ENCODE measurements around the gene NCOA7.
"Not testable (repeated sequence)": the region's sequence is repeated elsewhere in the genome, so short reads cannot be mapped to it uniquely, and the experiment has no call there.

The NCOA7 gene

DNA sequence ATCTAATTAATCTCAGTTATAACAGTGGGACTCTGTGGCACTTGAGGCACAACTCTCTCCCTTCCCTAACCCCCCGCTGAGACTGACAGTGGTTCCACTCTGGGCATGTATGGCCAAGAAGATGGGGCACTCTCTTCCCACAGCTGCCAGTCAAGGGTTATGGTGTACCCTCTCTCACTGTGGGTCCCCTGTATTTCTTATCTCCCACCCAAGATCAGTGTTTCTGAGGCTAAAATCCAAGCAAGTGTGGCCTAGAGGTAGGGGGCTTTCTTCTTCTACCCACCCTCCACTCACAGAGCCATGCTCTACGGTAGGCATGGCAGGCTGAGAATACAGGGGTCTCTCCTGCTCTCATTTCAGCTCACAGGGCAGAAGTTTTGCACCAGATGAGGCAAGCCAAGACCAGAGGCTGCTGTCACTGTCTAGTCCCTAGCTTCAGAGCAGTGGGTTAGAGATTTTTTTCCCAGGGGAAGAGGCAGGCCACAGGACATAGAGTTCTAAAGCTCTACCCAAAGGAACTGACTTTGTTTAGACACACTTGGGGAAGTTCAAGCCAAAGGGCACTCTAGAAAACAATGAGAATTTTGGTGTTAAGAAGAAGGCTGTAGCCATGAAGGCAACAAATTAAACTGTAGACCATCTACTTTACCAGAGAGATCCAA, 134.1 kb downstream of the NCOA7 start:
- H3K4me1 Mint-ChIP-seq, result peaks cover 17% of the 10 kb centered on the region
- H3K36me3 Mint-ChIP-seq (ENCODE audit: low read depth), result peaks cover 64% of the 10 kb centered on the region
- H3K27me3 Mint-ChIP-seq, result no peaks in the 10 kb centered on the region
- no peak overlapping the region for H3K4me3 Mint-ChIP-seq
- ATAC-seq (no peak), DNase-seq (no peak)
- H3K9me3 Mint-ChIP-seq, result no peaks in the 10 kb centered on the region
- peak overlapping the region; percentile 53 for H3K27ac Mint-ChIP-seq

DNA sequence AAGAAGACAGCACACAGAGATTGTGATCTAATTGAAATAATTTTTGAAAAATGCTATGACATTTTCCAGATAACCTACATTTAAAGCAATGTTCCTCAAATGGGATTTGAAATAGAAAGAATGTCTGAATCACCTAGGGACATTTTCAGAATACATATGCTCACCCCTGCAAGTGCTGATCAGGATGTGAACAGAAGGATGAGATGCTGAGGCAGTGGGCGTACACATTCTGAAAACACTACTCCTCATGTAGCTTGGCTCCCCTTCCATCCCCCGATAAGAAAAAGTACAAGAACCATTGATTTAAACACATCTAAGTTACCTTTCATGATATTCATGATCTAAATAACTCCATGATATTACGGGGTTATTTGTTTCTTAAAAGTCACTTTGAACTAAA, 136.0 kb downstream of the NCOA7 start:
- DNase-seq, result no peak
- Mint-ChIP-seq H3K27ac (no peak overlapping the region), H3K36me3 (ENCODE audit: low read depth) (peaks cover 67% of the 10 kb centered on the region), H3K27me3 (no peaks in the 10 kb centered on the region), H3K9me3 (peaks cover 7% of the 10 kb centered on the region), H3K4me1 (peaks cover 19% of the 10 kb centered on the region), H3K4me3 (no peak overlapping the region)
- ATAC-seq, result no peak

DNA sequence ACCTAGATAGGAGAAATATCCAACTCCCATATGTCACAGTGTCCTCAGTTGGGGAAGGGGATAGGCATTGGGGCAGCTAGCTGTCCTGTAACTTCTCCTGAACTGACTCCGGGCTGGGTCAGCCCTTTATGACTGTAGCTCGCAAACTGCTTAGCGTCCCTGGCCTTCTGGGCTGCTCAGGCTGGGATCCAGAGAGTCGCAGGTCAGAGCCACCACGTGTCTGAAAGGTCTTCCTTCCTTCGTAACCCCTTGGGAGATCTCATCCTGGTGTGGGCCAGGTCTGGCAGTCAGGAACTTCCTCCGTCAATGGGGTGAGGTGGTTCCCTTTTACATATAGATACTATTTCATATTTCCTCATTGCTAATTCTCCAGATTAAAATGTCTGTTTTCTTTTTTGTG, 137.0 kb downstream of the NCOA7 start:
- H3K27me3 Mint-ChIP-seq, result no peaks in the 10 kb centered on the region

DNA sequence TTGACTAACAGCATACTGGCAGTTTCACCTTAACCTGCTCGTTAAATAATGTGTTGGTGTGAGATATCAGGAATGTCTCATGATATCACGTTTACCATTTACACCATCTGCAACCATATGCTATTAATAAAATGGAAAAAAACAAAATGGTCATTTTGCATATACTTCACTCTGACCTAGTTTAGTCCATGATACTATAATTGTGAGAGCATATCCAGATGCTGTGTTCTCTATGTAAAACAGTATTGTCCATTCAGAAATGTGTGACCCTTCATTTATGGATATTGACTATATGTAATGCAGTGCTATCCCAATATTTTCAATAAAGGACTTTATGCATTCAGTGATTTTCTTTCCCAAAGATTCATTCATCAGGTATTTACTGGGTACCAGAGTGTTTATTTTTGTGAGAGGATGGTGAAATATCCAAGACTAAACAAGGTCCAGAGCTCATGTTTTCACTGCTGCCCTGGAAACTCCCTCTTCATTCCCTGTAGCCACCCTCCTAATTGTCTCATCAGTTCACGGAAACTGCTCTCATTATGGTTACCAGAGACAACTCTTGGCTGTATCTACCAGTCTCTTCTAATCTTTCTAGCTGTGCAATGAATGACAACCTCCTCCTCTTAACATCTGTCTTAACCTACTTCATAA, 140.1 kb downstream of the NCOA7 start:
- Mint-ChIP-seq H3K27ac (peak overlapping the region; percentile 72), H3K9me3 (peaks cover 10% of the 10 kb centered on the region), H3K4me3 (no peak overlapping the region), H3K4me1 (peaks cover 19% of the 10 kb centered on the region), H3K27me3 (no peaks in the 10 kb centered on the region), H3K36me3 (ENCODE audit: low read depth) (peaks cover 39% of the 10 kb centered on the region)
- ATAC-seq (no peak), DNase-seq (no peak)

More for the DNA sequence above, 137.0 kb downstream of the NCOA7 start:
- Mint-ChIP-seq H3K27ac (no peak overlapping the region), H3K9me3 (peaks cover 10% of the 10 kb centered on the region), H3K36me3 (ENCODE audit: low read depth) (peaks cover 63% of the 10 kb centered on the region), H3K4me3 (no peak overlapping the region), H3K4me1 (peaks cover 27% of the 10 kb centered on the region)
- DNase-seq, result no peak
- no peak for ATAC-seq

DNA sequence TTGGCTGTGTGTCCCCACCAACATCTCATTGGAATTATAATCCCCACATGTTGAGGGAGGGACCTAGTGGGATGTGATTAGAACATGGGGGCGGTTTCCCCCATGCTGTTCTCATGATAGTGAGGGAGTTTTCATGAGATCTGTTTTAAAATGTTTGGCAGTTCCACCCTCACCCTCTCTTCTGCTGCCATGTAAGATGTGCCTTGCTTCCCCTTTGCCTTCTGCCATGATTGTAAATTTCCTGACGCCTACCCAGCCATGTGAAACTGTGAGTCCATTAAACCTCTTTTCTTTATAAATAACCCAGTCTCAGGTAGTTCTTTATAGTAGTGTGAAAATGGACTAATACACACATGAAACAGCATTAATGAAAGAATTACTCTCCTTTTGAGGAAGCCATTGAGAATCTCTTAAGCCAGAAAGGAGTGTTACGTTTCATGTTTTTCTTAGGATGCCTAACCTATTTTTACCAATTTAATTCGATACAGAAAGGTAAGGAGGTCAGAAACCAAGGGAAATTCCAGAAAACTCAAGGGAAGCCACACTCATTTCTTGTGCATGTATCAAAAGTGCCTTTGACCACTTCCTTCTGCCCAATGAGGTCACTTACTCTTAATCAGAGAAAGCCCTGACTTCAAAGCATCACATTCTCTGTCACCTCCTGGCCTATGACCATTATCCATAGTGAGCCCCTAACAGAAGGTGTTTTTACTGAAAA, 141.1 kb downstream of the NCOA7 start:
- peak; percentile 73 for ATAC-seq
- no peak for DNase-seq
- no peak overlapping the region for H3K4me3 Mint-ChIP-seq
- H3K27ac Mint-ChIP-seq, result peak overlapping the region; percentile 72
- peaks cover 10% of the 10 kb centered on the region for H3K9me3 Mint-ChIP-seq
- H3K36me3 Mint-ChIP-seq (ENCODE audit: low read depth), result peaks cover 36% of the 10 kb centered on the region
- H3K4me1 Mint-ChIP-seq, result peaks cover 16% of the 10 kb centered on the region
- H3K27me3 Mint-ChIP-seq, result no peaks in the 10 kb centered on the region

DNA sequence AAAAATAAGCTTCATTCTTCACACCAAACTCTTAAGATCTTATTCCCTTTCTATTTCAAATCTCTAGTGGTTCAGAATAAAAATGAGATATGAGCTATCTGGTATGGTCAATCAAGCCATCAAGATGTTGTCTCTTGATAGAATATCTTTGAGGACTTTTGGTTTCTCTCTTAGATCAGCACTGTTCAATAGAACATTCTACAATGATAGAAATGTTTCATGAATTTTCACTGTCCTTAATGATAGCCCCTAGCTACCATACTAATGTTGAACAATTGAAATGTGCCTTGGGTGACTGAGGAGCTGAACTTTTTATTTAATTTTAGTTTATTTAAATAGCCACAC, 141.7 kb downstream of the NCOA7 start:
- Mint-ChIP-seq H3K4me1 (peaks cover 16% of the 10 kb centered on the region), H3K9me3 (peaks cover 10% of the 10 kb centered on the region), H3K27ac (peak overlapping the region; percentile 40), H3K27me3 (no peaks in the 10 kb centered on the region), H3K36me3 (ENCODE audit: low read depth) (peaks cover 33% of the 10 kb centered on the region), H3K4me3 (no peak overlapping the region)
- DNase-seq (no peak), ATAC-seq (no peak)

DNA sequence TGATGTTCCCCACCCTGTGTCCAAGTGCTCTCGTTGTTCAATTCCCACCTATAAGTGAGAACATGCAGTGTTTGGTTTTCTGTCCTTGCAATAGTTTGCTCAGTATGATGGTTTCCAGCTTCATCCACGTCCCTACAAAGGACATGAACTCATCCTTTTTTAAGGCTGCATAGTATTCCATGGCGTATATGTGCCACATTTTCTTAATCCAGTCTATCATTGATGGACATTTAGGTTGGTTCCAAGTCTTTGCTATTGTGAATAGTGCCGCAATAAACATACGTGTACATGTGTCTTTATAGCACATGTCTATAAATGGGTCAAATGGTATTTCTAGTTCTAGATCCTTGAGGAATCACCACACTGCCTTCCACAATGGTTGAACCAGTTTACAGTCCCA, 144.8 kb downstream of the NCOA7 start:
- not testable (repeated sequence) for H3K4me3 Mint-ChIP-seq, H3K27me3 Mint-ChIP-seq, H3K27ac Mint-ChIP-seq, ATAC-seq, H3K9me3 Mint-ChIP-seq, DNase-seq
- Mint-ChIP-seq H3K4me1 (peaks cover 16% of the 10 kb centered on the region), H3K36me3 (ENCODE audit: low read depth) (peaks cover 17% of the 10 kb centered on the region)

DNA sequence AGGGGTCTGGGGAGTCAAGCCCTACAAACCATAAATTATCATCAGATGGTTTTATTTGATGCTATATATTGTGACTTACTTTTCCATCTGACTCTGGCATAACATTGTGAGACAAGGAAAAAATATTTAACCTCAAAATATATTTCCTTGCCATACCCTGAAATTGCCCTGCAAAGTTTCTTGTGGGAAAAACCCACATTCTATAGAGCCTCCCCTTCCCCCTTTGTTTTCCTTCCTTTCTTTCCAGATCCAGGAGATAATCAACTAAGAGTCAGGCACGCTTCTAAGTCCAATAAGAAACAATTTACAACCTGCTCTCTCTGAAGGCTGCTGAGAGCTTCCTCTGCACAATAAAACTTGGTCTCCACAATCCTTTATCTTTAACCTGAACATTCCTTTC, 148.3 kb downstream of the NCOA7 start:
- H3K4me1 Mint-ChIP-seq, result peaks cover 6% of the 10 kb centered on the region
- ATAC-seq (no peak), DNase-seq (no peak)
- H3K27ac Mint-ChIP-seq, result no peak overlapping the region
- no peaks in the 10 kb centered on the region for H3K36me3 Mint-ChIP-seq (ENCODE audit: low read depth)
- no peaks in the 10 kb centered on the region for H3K9me3 Mint-ChIP-seq
- no peak overlapping the region for H3K4me3 Mint-ChIP-seq
- peaks cover 12% of the 10 kb centered on the region for H3K27me3 Mint-ChIP-seq

DNA sequence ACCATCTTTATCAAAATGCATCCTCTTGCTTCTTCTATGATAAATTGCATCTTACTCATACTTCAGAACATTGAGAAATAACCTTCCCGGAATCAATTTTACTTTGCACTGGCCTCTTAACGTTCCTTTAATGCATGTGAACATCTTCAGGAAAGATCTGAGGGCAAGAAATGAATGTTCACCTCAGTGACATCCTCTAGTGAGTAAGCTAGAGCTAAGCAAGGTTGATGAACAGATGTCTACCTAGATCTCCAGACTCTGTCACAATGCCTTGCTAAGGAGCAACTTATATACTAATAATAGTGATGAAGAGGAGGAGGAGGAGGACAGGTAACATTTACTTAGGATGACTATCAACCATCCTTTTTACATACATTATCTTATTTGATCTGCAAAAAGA, 149.0 kb downstream of the NCOA7 start:
- ATAC-seq (no peak), DNase-seq (no peak)
- H3K27me3 Mint-ChIP-seq, result peaks cover 12% of the 10 kb centered on the region
- H3K27ac Mint-ChIP-seq, result no peak overlapping the region
- H3K36me3 Mint-ChIP-seq (ENCODE audit: low read depth), result no peaks in the 10 kb centered on the region
- no peak overlapping the region for H3K4me3 Mint-ChIP-seq
- H3K4me1 Mint-ChIP-seq, result peaks cover 6% of the 10 kb centered on the region
- no peaks in the 10 kb centered on the region for H3K9me3 Mint-ChIP-seq

DNA sequence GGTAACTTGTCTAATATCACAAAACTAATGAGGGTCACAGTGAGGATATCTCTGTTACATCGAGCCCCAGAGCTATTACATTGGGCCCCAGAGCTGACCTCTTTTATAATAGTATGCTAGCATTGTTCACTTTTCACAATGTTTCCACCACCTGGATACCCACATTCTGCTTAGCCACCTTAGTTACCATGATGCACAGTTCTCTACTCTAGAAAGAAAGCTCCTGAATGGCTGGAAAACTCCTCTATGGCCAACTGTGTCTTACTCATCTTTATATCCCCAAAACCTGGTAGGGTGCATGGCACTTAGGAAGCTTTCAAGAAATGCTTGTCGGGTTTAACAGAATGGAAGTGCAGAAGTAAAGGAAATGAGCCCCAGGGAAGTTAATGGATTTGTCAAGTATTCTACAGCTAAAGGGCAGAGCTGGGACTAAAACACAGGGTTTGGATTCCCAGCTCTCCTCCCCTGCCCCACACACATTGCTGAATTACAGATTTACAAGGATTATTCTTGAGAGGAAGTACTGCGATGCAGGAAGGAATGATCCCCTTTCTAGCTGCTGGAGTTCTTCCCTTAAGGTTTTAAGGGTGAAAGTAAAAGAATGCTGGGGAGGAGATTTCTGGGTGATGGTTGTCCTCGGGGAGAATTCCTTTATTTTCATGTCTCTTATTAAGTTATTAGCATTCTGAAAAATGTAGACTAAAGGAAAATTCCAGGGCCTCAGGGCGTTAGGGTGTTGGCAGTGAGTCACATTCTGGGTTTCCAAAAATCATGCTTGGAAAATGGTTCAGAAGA, 149.7 kb downstream of the NCOA7 start:
- H3K4me3 Mint-ChIP-seq, result no peak overlapping the region
- no peak for DNase-seq
- no peak overlapping the region for H3K27ac Mint-ChIP-seq
- peaks cover 12% of the 10 kb centered on the region for H3K27me3 Mint-ChIP-seq
- no peaks in the 10 kb centered on the region for H3K9me3 Mint-ChIP-seq
- H3K36me3 Mint-ChIP-seq (ENCODE audit: low read depth), result no peaks in the 10 kb centered on the region
- no peak for ATAC-seq
- H3K4me1 Mint-ChIP-seq, result peaks cover 6% of the 10 kb centered on the region

DNA sequence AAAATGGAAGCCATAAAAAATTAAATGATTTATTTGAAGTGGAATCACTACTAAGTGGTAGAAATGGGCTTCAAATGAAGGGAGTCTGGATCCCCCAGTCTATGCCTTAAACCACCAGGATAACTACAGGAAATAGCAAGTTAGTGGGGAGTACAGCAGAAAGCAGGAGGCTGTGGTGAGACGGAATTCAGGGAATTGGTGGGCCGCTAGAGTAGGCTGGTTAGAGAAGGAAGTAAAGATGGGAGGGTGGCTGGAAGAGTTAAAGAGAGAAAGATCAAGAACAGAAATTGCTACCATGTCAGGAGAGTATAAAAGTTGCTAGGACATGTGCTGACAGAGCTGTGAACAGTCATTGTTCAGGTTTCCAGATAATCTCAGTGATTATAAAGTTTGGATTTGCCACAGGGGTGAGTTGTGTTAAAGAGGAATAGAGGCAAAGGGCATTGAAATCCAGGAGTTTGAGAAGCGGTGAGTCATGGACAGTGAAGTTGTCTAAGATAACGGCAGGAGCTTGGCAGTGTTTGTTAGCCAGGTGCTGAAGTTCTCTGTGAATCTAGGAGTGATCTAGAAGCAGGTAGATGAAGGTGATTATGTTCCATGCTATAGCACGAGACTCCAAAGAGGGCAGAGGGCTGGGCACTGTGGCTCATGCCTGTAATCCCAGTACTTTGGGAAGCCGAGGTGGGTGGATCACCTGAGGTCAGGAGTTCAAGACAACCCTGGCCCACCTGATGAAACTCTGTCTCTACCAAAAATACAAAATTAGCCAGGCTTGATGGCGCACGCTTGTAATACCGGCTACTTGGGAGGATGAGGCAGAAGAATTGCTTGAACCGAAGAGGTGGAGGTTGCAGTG, 152.1 kb downstream of the NCOA7 start:
- H3K4me1 Mint-ChIP-seq, result peaks cover 13% of the 10 kb centered on the region
- no peak for DNase-seq
- H3K4me3 Mint-ChIP-seq, result no peak overlapping the region
- ATAC-seq, result no peak
- no peaks in the 10 kb centered on the region for H3K9me3 Mint-ChIP-seq
- no peaks in the 10 kb centered on the region for H3K36me3 Mint-ChIP-seq (ENCODE audit: low read depth)
- no peak overlapping the region for H3K27ac Mint-ChIP-seq
- H3K27me3 Mint-ChIP-seq, result peaks cover 12% of the 10 kb centered on the region

DNA sequence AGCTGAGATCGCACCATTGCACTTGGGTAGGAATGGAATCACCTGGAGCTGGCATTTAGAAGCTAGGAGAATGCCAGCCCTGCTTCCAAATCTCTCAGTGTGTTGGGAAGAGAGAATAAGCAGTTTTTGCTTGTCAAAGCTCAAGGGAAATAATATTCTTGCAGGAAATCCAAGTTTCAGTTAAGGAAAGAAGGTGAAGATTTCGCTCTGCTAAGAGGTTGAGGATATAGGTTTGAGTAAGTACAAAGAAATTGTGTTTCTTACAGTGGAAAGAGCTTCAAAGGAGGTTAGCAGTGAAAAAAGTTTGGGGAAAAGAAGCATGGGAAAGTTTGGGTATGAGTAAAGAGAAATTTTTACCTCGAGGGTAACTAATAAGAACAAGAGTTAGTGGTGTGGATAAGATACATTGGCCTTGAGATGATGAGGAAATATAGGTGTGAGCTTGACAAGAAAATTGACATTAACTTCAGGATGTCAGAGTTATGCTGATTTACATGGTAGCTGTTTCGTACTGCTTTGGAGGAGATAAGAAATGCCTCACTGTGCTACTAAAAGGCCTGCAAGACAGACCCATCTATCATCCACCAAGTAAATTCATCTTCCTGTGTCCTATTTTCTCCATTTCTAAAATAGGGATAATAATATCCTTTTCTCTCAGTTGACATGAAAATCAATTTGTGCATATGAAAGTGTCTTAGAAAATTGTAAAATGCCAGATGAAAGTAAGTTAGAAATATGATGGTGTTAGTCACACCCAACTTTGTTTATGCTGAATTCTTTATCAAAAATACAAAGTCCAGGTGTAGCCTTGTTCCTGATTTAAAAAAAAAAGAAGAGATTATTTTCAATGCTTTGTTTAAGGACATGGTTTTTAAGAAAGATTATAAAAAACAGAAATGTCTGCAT, 153.0 kb downstream of the NCOA7 start:
- ATAC-seq (no peak), DNase-seq (no peak)
- Mint-ChIP-seq H3K27me3 (peaks cover 15% of the 10 kb centered on the region), H3K4me3 (no peak overlapping the region), H3K9me3 (no peaks in the 10 kb centered on the region), H3K36me3 (ENCODE audit: low read depth) (no peaks in the 10 kb centered on the region), H3K4me1 (peaks cover 13% of the 10 kb centered on the region), H3K27ac (no peak overlapping the region)

DNA sequence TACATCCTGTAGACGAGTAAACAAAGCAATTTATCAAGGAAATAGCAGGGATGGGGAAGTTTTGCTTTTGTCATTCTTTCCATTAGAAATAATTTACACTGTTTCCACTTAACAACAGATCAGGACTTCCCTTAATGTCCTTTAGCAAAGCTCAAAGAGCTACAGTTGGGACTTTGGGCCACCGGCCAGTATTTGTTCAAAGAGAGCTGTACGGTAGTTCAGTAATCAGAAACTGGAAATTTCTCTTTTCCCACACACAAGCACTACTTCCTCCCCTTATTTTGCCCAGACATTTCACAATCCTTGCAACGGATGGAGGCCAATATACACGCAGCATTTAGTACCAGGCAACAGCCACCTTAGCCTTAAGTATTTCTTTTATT, 153.7 kb downstream of the NCOA7 start:
- Mint-ChIP-seq H3K27ac (no peak overlapping the region), H3K4me1 (peaks cover 13% of the 10 kb centered on the region), H3K4me3 (no peak overlapping the region), H3K36me3 (ENCODE audit: low read depth) (no peaks in the 10 kb centered on the region), H3K9me3 (no peaks in the 10 kb centered on the region), H3K27me3 (peaks cover 15% of the 10 kb centered on the region)
- DNase-seq, result no peak
- no peak for ATAC-seq
